ENCODE results near the gene ATXN7L1. TPM values are rescaled to one million over a fixed set of nuclear protein-coding genes. Genes with fewer than 3 reads are reported as not detected.

The ATXN7L1 gene
- total and polyA plus RNA-seq, 2 experiments from 2014 or later = 6.4 to 8.6 TPM

DNA sequence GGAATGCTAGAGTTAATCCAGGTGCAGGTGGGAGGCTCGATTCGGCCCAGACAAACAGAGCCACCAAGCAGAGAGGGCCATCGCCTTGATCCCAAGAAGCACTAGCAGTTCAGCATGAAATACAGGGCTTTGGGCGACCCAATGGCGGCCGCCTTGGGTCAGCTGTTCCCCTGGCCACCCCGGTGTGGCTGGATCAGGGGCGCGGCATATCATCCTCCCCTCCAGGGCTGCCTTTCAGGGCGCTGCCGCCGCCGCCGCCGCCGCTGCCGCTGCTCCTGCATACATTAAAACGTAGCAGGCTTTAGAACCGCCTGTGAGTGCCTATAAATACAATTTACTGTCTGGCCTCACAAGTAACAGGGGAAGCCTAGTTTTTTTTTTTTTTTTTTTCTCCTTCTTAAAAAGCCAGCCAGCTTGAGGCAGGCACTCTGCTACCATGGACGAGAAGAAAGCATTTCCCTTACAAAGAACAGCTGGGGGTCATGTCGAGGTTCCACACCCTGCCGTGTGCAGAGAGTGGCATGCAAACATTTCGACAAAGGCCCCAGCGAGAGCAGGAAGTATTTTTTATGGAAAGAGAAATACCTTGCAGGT is 237.4 kb downstream of the ATXN7L1 start:
- DNase-seq (ENCODE audit: low read depth in 1 of 2, low spot score in 1 of 2) = peak in 1 of 2 donors; percentile 76
- Histone ChIP-seq H3K36me3 (no peaks in the 10 kb centered on the region), H3K9me3 (ENCODE audit: low read depth) (no peaks in the 10 kb centered on the region), H3K27me3 (no peaks in the 10 kb centered on the region), H3K27ac (peak overlapping the region; percentile 86), H3K4me1 (ENCODE audit: low read depth) (peaks cover 54% of the 10 kb centered on the region), H3K4me3 (peak overlapping the region; percentile 5)
- no peak for TF ChIP-seq CTCF (IDR thresholded peaks at IDR 0.05; ENCODE audit: low read depth, low read length)

- Histone ChIP-seq H3K27ac (peak overlapping the region; percentile 86), H3K27me3 (no peaks in the 10 kb centered on the region), H3K36me3 (no peaks in the 10 kb centered on the region), H3K9me3 (ENCODE audit: low read depth) (no peaks in the 10 kb centered on the region), H3K4me3 (peak overlapping the region; percentile 5), H3K4me1 (ENCODE audit: low read depth) (peaks cover 47% of the 10 kb centered on the region)
- no peak for DNase-seq (ENCODE audit: low read depth in 1 of 2, low spot score in 1 of 2)
- TF ChIP-seq CTCF (IDR thresholded peaks at IDR 0.05; ENCODE audit: low read depth, low read length) = no peak
Observed at GRCh38 chr7:105638334-105638733, 238.1 kb downstream of the ATXN7L1 start.

DNA sequence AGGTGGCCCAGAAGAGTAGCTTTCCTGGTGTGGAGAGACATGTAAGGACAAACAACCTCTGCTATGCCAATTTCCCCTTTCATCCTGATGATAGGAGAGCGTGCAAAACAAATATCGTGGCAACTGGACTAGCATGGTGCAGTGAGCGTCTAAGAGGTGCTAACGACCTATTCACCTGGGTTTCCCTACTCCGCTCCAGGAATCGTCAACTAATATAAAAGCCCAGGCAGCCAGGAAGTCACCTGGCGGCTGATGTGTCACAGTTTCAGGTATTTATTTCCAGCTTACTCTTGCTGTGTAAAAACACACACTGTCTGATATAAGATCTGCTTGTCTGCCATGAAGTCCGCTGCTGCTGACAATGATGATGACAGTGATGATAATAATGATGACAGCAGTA is 238.6 kb downstream of the ATXN7L1 start:
- Histone ChIP-seq H3K27ac (peak overlapping the region; percentile 86), H3K36me3 (no peaks in the 10 kb centered on the region), H3K9me3 (ENCODE audit: low read depth) (no peaks in the 10 kb centered on the region), H3K27me3 (no peaks in the 10 kb centered on the region), H3K4me1 (ENCODE audit: low read depth) (peaks cover 43% of the 10 kb centered on the region), H3K4me3 (no peak overlapping the region)
- TF ChIP-seq CTCF (IDR thresholded peaks at IDR 0.05; ENCODE audit: low read depth, low read length) = no peak
- no peak for DNase-seq (ENCODE audit: low read depth in 1 of 2, low spot score in 1 of 2)

DNA sequence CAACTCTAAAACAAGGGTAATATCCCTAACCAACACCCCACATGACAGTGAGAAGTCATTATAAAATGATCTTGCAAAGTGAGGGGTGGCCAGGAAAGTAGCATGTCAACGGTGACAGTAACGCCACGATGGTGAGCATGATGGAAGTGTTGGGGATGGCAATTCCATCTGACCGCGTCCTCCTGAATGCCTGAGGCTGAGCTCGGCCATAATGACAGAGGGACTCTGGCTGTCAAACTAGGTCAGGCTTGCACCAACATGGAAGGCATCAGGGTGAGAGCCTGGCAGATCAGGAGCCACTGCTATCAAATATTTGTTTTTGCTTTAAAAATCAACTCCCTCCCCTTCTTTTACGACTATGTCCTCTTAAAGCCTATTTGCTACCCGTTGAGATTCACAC is 239.4 kb downstream of the ATXN7L1 start:
- Histone ChIP-seq H3K4me1 (ENCODE audit: low read depth) (peaks cover 43% of the 10 kb centered on the region), H3K36me3 (no peaks in the 10 kb centered on the region), H3K27ac (no peak overlapping the region), H3K4me3 (no peak overlapping the region), H3K9me3 (ENCODE audit: low read depth) (no peaks in the 10 kb centered on the region), H3K27me3 (no peaks in the 10 kb centered on the region)
- TF ChIP-seq CTCF (IDR thresholded peaks at IDR 0.05; ENCODE audit: low read depth, low read length) = no peak
- DNase-seq (ENCODE audit: low read depth in 1 of 2, low spot score in 1 of 2) = no peak

DNA sequence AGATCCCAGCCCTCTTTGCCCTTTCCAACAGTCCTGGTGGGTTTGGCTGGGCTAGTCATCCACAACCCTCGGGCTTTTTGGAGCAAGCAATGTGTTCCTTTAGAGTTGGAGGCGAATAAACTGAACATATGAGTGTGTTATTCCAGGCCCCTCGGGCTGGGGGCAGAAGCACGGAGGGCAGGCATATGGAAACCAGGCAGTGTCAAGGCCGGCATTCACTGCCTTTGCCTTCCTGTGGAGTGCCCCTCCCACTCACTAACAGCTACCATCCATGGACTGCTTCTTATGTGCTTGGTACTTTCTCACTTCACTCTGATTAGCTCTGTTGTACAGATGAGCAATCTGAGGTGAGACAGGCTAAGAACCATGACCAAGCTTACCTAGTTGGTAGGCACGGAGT is 241.2 kb downstream of the ATXN7L1 start:
- Histone ChIP-seq H3K9me3 (ENCODE audit: low read depth) (no peaks in the 10 kb centered on the region), H3K4me1 (ENCODE audit: low read depth) (peaks cover 35% of the 10 kb centered on the region), H3K4me3 (no peak overlapping the region), H3K27me3 (no peaks in the 10 kb centered on the region), H3K36me3 (no peaks in the 10 kb centered on the region), H3K27ac (no peak overlapping the region)
- no peak for TF ChIP-seq CTCF (IDR thresholded peaks at IDR 0.05; ENCODE audit: low read depth, low read length)
- DNase-seq (ENCODE audit: low read depth in 1 of 2, low spot score in 1 of 2) = no peak
